Measurements from ENCODE around the gene HLA-F.

DNA sequence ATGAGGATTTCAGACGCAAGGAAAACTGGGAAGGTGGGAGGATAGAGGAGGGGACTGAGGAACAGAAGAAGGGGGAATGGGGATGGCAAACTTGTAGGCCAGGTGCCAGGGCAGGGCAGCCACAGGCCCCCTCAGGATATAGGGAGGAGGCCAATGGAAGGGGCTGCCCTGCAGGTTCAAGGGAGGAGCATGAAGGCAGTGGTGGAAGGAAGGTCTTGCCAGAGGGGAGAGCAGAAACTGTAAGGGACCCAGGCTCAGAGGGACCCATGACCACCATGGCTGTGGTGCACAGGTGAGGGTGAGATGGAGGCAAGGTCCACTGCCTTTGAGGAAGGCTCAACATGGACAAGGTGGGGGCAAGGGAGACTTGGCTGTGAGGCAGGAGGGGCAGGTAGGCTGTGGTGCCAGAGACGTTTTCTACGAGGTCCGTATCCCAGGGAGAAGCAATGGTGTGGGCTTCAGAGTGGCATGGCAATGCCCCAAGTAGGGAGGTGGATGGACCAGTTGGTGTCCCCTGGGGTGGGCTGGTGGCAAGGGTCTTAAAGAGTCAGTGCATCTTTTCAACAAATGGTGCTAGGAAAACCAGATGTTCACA is 22.7 kb downstream of the HLA-F start:
- TF ChIP-seq, protein P1, sequence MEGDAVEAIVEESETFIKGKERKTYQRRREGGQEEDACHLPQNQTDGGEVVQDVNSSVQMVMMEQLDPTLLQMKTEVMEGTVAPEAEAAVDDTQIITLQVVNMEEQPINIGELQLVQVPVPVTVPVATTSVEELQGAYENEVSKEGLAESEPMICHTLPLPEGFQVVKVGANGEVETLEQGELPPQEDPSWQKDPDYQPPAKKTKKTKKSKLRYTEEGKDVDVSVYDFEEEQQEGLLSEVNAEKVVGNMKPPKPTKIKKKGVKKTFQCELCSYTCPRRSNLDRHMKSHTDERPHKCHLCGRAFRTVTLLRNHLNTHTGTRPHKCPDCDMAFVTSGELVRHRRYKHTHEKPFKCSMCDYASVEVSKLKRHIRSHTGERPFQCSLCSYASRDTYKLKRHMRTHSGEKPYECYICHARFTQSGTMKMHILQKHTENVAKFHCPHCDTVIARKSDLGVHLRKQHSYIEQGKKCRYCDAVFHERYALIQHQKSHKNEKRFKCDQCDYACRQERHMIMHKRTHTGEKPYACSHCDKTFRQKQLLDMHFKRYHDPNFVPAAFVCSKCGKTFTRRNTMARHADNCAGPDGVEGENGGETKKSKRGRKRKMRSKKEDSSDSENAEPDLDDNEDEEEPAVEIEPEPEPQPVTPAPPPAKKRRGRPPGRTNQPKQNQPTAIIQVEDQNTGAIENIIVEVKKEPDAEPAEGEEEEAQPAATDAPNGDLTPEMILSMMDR (IDR thresholded peaks at IDR 0.05; ENCODE audit: low read length), result no peak
- no peak for TF ChIP-seq EZH2 (optimal IDR thresholded peaks at IDR 0.05; ENCODE audit: low read depth, low read length)
